ENCODE measurements around the gene MGAT3. TPM values are rescaled to one million over a fixed set of nuclear protein-coding genes. Genes with fewer than 3 reads are reported as not detected.
A peak's percentile ranks its signal among the peaks of the same experiment; 100 is the strongest.

The MGAT3 gene
- total and polyA plus RNA-seq, 9 of the 15 experiments (the other 6 are each of a cell fraction or from before 2014, with no cell fraction given), result 0.10 to 11.5 (median 4.6) TPM

GRCh38 chr22:39519681-39520225, 62.9 kb downstream of the MGAT3 start (continued):
- no peak for TF ChIP-seq NCOA4 (IDR thresholded peaks at IDR 0.05; ENCODE audit: partially characterized antibody)
- peak; percentile 2; the same call in 1 of the 2 replicates for TF ChIP-seq HCFC1 (IDR thresholded peaks at IDR 0.05; ENCODE audit: low read depth, low read length)
- peak; percentile 47 for TF ChIP-seq ARHGAP35 (IDR thresholded peaks at IDR 0.05; ENCODE audit: partially characterized antibody)
- TF ChIP-seq, protein P1, sequence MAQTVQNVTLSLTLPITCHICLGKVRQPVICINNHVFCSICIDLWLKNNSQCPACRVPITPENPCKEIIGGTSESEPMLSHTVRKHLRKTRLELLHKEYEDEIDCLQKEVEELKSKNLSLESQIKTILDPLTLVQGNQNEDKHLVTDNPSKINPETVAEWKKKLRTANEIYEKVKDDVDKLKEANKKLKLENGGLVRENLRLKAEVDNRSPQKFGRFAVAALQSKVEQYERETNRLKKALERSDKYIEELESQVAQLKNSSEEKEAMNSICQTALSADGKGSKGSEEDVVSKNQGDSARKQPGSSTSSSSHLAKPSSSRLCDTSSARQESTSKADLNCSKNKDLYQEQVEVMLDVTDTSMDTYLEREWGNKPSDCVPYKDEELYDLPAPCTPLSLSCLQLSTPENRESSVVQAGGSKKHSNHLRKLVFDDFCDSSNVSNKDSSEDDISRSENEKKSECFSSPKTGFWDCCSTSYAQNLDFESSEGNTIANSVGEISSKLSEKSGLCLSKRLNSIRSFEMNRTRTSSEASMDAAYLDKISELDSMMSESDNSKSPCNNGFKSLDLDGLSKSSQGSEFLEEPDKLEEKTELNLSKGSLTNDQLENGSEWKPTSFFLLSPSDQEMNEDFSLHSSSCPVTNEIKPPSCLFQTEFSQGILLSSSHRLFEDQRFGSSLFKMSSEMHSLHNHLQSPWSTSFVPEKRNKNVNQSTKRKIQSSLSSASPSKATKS (CRISPR knock-in tag; IDR thresholded peaks at IDR 0.05), result no peak
- TF ChIP-seq ZNF586 (CRISPR knock-in tag; conservative IDR thresholded peaks at IDR 0.05), result no peak
- TF ChIP-seq ZNF354B (CRISPR knock-in tag; IDR thresholded peaks at IDR 0.05), result no peak
- TF ChIP-seq TBL1XR1 (IDR thresholded peaks at IDR 0.05; ENCODE audit: low read length in 2 of 2), result no peak
- no peak for TF ChIP-seq GTF2E2 (tag; IDR thresholded peaks at IDR 0.05)
- no peak for TF ChIP-seq HNRNPH1 (optimal IDR thresholded peaks at IDR 0.05; ENCODE audit: low read depth, low read length)
- TF ChIP-seq, protein P2, sequence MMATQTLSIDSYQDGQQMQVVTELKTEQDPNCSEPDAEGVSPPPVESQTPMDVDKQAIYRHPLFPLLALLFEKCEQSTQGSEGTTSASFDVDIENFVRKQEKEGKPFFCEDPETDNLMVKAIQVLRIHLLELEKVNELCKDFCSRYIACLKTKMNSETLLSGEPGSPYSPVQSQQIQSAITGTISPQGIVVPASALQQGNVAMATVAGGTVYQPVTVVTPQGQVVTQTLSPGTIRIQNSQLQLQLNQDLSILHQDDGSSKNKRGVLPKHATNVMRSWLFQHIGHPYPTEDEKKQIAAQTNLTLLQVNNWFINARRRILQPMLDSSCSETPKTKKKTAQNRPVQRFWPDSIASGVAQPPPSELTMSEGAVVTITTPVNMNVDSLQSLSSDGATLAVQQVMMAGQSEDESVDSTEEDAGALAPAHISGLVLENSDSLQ (IDR thresholded peaks at IDR 0.05), result peak; percentile 90
- no peak for TF ChIP-seq ATF2 (CRISPR knock-in tag; IDR thresholded peaks at IDR 0.05)
- TF ChIP-seq SP2 (IDR thresholded peaks at IDR 0.05; ENCODE audit: extremely low read depth, low read depth, low read length, poor library complexity, severe bottlenecking), result peak; percentile 42
- TF ChIP-seq ZNF785 (CRISPR knock-in tag; IDR thresholded peaks at IDR 0.05), result no peak
- TF ChIP-seq, protein P3, sequence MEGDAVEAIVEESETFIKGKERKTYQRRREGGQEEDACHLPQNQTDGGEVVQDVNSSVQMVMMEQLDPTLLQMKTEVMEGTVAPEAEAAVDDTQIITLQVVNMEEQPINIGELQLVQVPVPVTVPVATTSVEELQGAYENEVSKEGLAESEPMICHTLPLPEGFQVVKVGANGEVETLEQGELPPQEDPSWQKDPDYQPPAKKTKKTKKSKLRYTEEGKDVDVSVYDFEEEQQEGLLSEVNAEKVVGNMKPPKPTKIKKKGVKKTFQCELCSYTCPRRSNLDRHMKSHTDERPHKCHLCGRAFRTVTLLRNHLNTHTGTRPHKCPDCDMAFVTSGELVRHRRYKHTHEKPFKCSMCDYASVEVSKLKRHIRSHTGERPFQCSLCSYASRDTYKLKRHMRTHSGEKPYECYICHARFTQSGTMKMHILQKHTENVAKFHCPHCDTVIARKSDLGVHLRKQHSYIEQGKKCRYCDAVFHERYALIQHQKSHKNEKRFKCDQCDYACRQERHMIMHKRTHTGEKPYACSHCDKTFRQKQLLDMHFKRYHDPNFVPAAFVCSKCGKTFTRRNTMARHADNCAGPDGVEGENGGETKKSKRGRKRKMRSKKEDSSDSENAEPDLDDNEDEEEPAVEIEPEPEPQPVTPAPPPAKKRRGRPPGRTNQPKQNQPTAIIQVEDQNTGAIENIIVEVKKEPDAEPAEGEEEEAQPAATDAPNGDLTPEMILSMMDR (IDR thresholded peaks at IDR 0.05 in 2 of 3, conservative IDR thresholded peaks at IDR 0.05 in 1 of 3; ENCODE audit: insufficient read depth in 2 of 3, low read depth in 1 of 3, low read length in 3 of 3), result peak; percentile 39 to 55 (median 55); a peak in 5 of 6 replicates
- TF ChIP-seq RBM22 (IDR thresholded peaks at IDR 0.05; ENCODE audit: low read depth, low read length, poor library complexity, severe bottlenecking), result peak; percentile 73
- TF ChIP-seq, protein P4, sequence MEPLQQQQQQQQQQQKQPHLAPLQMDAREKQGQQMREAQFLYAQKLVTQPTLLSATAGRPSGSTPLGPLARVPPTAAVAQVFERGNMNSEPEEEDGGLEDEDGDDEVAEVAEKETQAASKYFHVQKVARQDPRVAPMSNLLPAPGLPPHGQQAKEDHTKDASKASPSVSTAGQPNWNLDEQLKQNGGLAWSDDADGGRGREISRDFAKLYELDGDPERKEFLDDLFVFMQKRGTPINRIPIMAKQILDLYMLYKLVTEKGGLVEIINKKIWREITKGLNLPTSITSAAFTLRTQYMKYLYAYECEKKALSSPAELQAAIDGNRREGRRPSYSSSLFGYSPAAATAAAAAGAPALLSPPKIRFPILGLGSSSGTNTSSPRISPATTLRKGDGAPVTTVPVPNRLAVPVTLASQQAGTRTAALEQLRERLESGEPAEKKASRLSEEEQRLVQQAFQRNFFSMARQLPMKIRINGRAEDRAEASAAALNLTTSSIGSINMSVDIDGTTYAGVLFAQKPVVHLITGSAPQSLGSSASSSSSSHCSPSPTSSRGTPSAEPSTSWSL (CRISPR knock-in tag; IDR thresholded peaks at IDR 0.05; ENCODE audit: borderline replicate concordance), result no peak
- TF ChIP-seq, protein P5, sequence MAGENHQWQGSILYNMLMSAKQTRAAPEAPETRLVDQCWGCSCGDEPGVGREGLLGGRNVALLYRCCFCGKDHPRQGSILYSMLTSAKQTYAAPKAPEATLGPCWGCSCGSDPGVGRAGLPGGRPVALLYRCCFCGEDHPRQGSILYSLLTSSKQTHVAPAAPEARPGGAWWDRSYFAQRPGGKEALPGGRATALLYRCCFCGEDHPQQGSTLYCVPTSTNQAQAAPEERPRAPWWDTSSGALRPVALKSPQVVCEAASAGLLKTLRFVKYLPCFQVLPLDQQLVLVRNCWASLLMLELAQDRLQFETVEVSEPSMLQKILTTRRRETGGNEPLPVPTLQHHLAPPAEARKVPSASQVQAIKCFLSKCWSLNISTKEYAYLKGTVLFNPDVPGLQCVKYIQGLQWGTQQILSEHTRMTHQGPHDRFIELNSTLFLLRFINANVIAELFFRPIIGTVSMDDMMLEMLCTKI (IDR thresholded peaks at IDR 0.05; ENCODE audit: partially characterized antibody), result no peak
